GM10847 (cell line): ENCODE results near the gene SSH2.

Experiments
- POLR2A ChIP-seq: IDR thresholded peaks from 2 replicates; pipeline ENCODE4 v1.6.1; 2011; ENCODE audit not compliant: insufficient read length; ENCODE audit errors: extremely low read depth

Gene SSH2

GRCh38 chr17:29577385-29578211 is 352.4 kb downstream of the SSH2 start:
- no peak for TF ChIP-seq POLR2A

DNA sequence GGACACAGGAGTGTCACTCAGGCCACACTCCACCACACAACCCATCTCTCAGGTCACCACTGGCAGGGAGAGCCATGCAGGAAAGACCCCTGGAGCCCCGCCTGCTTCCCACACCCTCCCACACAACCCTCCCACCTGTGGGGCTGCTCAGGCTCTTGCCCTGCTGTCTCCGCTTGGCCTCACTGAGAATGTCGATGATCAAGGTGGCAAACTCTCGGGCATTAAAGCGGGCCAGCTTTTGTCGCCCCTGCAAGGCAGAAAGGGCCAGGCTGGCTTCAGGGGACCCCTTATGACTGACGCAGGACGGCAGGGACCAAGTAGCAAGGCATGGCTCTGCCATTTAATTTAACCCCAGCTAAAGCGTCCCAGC is 353.0 kb downstream of the SSH2 start:
- TF ChIP-seq POLR2A: no peak

DNA sequence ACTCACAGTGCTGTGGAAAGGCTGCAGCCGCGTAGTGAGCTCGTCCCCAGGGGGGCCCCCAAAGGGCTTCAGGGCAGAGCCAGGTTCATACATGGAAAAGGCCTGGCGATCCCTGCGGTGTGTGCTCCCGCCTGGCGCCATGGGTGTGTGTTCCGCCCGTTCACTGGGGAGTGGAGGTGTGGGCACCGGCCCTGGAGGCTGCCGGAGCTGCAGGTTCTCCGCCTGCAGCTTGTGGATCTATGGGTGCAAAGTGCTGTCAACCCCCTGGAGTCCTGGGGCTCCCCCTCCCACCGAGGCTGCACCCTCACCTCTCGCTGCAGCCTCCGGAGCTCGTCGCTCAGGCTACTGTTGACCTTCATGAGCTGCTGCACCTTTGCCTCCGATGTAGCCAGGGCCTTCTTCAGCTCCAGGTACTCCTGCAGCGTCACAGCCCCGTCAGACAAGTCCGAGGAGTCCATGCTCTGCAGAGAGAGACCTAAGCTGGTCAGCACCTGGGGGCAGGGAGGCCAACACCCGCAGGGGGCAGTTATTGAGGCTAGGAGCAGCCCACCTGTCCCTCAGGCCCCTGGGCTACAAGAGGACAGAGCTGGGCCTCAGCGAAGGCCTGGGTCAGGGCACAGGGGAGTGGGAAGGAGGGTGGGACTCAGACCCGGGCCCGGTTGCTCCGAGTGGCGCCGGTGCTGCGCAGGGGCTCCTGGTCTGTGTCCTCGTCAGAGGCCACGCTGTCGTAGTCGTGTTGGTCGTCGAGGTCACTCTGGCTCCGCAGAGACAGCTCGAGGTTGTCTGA is 353.6 kb downstream of the SSH2 start:
- TF ChIP-seq POLR2A: no peak
